ENCODE data around the gene ELP6. TPM values are rescaled to one million over a fixed set of nuclear protein-coding genes. Genes with fewer than 3 reads are reported as not detected.

ELP6 gene
- total RNA-seq, 1 experiment from 2014 or later: 46.2 TPM

DNA sequence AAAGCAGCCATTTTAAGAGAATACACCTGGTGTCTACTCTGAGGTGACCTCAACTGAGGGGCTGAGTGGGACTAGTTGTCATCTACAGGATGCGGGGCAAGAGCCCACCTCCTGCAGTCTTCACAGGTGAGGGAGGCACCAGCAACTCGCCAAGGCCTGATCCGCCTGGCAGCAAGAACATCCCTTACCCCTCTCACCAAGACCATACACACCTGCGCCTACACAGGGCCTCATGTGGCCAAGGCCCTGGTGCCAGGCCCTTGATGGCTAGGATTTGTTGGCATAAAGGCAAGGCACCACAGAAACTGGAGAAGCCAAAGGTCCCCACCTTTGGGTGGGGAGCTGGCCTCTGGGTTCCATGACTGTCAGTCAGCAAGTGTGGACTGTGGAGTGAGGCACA is 18.4 kb downstream of the ELP6 start:
- Histone ChIP-seq H3K27me3 (replicated peaks; ENCODE audit: insufficient read depth, low read depth, low read length, poor library complexity) (no peaks in the 10 kb centered on the region), H3K27ac (ENCODE audit: low read depth, low read length, poor library complexity, severe bottlenecking) (no peak overlapping the region), H3K9me3 (ENCODE audit: low read depth, low read length, poor library complexity, severe bottlenecking) (no peaks in the 10 kb centered on the region), H3K4me1 (ENCODE audit: insufficient read depth, low read length, poor library complexity, severe bottlenecking) (no peaks in the 10 kb centered on the region), H3K36me3 (ENCODE audit: insufficient read depth, low read length, poor library complexity, severe bottlenecking) (peaks cover 6% of the 10 kb centered on the region), H3K4me3 (ENCODE audit: low read depth, low read length, poor library complexity, severe bottlenecking) (no peak overlapping the region)
- no peak for TF ChIP-seq EZH2 (IDR thresholded peaks at IDR 0.05; ENCODE audit: borderline replicate concordance, low read depth, low read length, poor library complexity, severe bottlenecking)
- TF ChIP-seq, protein P1, sequence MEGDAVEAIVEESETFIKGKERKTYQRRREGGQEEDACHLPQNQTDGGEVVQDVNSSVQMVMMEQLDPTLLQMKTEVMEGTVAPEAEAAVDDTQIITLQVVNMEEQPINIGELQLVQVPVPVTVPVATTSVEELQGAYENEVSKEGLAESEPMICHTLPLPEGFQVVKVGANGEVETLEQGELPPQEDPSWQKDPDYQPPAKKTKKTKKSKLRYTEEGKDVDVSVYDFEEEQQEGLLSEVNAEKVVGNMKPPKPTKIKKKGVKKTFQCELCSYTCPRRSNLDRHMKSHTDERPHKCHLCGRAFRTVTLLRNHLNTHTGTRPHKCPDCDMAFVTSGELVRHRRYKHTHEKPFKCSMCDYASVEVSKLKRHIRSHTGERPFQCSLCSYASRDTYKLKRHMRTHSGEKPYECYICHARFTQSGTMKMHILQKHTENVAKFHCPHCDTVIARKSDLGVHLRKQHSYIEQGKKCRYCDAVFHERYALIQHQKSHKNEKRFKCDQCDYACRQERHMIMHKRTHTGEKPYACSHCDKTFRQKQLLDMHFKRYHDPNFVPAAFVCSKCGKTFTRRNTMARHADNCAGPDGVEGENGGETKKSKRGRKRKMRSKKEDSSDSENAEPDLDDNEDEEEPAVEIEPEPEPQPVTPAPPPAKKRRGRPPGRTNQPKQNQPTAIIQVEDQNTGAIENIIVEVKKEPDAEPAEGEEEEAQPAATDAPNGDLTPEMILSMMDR (conservative IDR thresholded peaks at IDR 0.05; ENCODE audit: low read depth, low read length): no peak
- no TSS peak for BruUV-seq (replicated peaks)
- intact Hi-C loops (cut with micrococcal nuclease; ENCODE audit: unreplicated experiment): no loop called here
- no peak for DNase-seq (ENCODE audit: low spot score)
- ChIA-PET CTCF (no interaction called here), POLR2A (ENCODE audit: low non-redundant PET) (no interaction called here)

DNA sequence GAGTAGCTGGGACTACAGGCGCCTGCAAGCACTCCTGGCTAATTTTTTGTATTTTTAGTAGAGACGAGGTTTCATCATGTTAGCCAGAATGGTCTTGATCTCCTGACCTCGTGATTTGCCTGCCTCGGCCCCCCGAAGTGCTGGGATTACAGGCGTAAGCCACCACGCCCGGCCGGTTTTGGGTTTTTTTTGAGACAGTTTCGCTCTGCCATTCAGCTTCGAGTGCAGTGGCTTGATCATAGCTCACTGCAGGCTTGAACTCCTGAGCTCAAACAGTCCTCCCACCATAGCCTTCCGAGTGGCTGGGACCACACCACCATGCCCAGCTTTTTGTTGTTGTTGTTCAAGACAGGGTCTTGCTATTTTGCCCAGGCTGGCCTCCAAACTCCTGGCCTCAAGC is 21.7 kb downstream of the ELP6 start:
- intact Hi-C loops (cut with micrococcal nuclease; ENCODE audit: unreplicated experiment): no loop called here
- BruUV-seq (replicated peaks): no TSS peak
- no peak for DNase-seq (ENCODE audit: low spot score)
- Histone ChIP-seq H3K27me3 (replicated peaks; ENCODE audit: insufficient read depth, low read depth, low read length, poor library complexity) (no peaks in the 10 kb centered on the region), H3K36me3 (ENCODE audit: insufficient read depth, low read length, poor library complexity, severe bottlenecking) (no peaks in the 10 kb centered on the region), H3K9me3 (ENCODE audit: low read depth, low read length, poor library complexity, severe bottlenecking) (no peaks in the 10 kb centered on the region), H3K4me3 (ENCODE audit: low read depth, low read length, poor library complexity, severe bottlenecking) (no peak overlapping the region), H3K4me1 (ENCODE audit: insufficient read depth, low read length, poor library complexity, severe bottlenecking) (no peaks in the 10 kb centered on the region), H3K27ac (ENCODE audit: low read depth, low read length, poor library complexity, severe bottlenecking) (no peak overlapping the region)
- ChIA-PET CTCF (no interaction called here), POLR2A (ENCODE audit: low non-redundant PET) (no interaction called here)
- TF ChIP-seq EZH2 (IDR thresholded peaks at IDR 0.05; ENCODE audit: borderline replicate concordance, low read depth, low read length, poor library complexity, severe bottlenecking): no peak
- TF ChIP-seq, protein P1 (conservative IDR thresholded peaks at IDR 0.05; ENCODE audit: low read depth, low read length): no peak

DNA sequence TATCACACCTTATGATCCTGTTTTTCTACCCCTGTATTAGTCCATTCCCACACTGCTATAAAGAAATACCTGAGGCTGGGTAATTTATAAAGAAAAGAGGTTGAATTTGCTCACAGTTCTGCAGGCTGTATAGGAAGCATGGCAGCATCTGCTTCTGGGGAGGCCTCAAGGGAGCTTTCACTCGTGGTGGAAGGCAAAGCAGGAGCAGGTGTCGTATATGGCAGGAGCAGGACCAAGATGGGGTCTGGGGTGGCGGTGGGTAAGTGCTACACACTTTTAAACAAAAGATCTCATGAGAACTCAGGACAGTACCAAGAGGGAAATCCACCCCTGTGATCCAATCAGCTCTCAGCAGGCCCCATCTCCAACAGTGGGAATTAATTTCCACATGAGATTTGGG is 22.3 kb downstream of the ELP6 start:
- DNase-seq (ENCODE audit: low spot score): no peak
- Histone ChIP-seq H3K9me3 (ENCODE audit: low read depth, low read length, poor library complexity, severe bottlenecking) (no peaks in the 10 kb centered on the region), H3K27me3 (replicated peaks; ENCODE audit: insufficient read depth, low read depth, low read length, poor library complexity) (no peaks in the 10 kb centered on the region), H3K4me3 (ENCODE audit: low read depth, low read length, poor library complexity, severe bottlenecking) (no peak overlapping the region), H3K27ac (ENCODE audit: low read depth, low read length, poor library complexity, severe bottlenecking) (no peak overlapping the region), H3K4me1 (ENCODE audit: insufficient read depth, low read length, poor library complexity, severe bottlenecking) (no peaks in the 10 kb centered on the region), H3K36me3 (ENCODE audit: insufficient read depth, low read length, poor library complexity, severe bottlenecking) (no peaks in the 10 kb centered on the region)
- no peak for TF ChIP-seq EZH2 (IDR thresholded peaks at IDR 0.05; ENCODE audit: borderline replicate concordance, low read depth, low read length, poor library complexity, severe bottlenecking)
- TF ChIP-seq, protein P1 (conservative IDR thresholded peaks at IDR 0.05; ENCODE audit: low read depth, low read length): no peak
- ChIA-PET CTCF (no interaction called here), POLR2A (ENCODE audit: low non-redundant PET) (no interaction called here)
- intact Hi-C loops (cut with micrococcal nuclease; ENCODE audit: unreplicated experiment): no loop called here
- no TSS peak for BruUV-seq (replicated peaks)

All from A673 (cell line).